ENCODE results near the gene PPFIA1. TPM values are rescaled to one million over a fixed set of nuclear protein-coding genes. Genes with fewer than 3 reads are reported as not detected.

The PPFIA1 gene
- polyA plus RNA-seq, 1 experiment = 62.7 TPM

DNA sequence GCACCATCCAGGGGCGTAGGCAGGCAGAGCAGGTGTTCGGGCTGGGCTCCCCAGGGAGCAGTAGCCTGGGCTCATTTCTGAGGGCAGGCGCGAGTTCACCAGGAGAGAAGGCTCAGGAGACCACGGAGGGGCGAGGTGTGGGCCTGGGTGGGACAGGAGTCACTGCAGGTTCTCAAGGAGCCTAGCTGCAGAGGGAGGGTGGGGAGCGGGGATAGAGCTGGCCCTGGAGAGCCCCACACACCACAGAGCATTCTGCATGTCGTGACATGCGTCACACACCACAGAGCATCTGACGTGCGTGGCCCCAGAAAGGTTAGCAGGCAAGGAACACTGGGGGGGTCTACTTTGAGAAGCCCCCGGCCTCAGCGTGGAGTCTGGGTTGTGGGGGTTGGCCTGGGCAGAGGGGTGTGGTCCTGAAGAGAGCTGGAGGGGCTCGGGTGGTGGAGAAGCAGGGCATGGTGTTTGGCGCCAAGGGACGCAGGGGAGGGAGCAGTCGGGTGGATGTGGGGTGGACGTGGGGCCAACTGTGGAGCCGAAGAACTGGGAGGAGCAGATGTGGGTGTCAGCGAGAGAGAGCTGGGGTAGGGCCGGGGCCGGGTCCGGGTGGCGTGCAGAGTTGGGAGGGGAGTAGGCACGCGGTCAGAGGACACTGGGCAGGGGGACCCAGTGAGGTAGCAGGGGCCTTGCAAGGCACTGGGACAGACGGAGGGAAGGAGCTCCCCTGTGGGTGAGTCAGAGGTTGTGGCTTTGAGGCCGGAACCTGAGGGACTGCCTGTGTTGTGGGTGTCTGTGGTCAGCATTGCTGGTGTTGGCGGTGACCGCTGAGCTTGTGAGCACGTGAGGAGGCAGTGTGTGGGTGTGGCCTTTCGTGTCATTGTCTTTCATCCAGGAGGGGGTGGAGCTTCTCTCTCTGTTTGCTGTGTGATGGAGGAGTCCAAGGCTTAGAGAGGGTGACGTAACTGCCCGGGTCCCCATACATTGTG is 153.3 kb downstream of the PPFIA1 start:
- TF ChIP-seq, protein P1, sequence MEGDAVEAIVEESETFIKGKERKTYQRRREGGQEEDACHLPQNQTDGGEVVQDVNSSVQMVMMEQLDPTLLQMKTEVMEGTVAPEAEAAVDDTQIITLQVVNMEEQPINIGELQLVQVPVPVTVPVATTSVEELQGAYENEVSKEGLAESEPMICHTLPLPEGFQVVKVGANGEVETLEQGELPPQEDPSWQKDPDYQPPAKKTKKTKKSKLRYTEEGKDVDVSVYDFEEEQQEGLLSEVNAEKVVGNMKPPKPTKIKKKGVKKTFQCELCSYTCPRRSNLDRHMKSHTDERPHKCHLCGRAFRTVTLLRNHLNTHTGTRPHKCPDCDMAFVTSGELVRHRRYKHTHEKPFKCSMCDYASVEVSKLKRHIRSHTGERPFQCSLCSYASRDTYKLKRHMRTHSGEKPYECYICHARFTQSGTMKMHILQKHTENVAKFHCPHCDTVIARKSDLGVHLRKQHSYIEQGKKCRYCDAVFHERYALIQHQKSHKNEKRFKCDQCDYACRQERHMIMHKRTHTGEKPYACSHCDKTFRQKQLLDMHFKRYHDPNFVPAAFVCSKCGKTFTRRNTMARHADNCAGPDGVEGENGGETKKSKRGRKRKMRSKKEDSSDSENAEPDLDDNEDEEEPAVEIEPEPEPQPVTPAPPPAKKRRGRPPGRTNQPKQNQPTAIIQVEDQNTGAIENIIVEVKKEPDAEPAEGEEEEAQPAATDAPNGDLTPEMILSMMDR (IDR thresholded peaks at IDR 0.05; ENCODE audit: insufficient read depth, low read depth, low read length) = no peak
- H3K36me3 ChIP-seq (ENCODE audit: control insufficient read depth, insufficient read depth, low read length) = peaks cover 51% of the 10 kb centered on the region
- H3K27me3 ChIP-seq (ENCODE audit: control insufficient read depth, insufficient read depth, low read length) = no peaks in the 10 kb centered on the region
- no peak overlapping the region for H3K4me3 ChIP-seq (ENCODE audit: low read depth, low read length)
- peak; percentile 31 for DNase-seq (ENCODE audit: low read depth)
- CTCF ChIA-PET = interaction anchor here (0.9 kb wide), 1 partner anchor 9 kb away, joined by 4 read pairs; no protein-coding TSS in a partner anchor
- POLR2A ChIA-PET = interaction anchor here (0.6 kb wide), 1 partner anchor 1014 kb away, joined by 4 read pairs; no protein-coding TSS in a partner anchor

DNA sequence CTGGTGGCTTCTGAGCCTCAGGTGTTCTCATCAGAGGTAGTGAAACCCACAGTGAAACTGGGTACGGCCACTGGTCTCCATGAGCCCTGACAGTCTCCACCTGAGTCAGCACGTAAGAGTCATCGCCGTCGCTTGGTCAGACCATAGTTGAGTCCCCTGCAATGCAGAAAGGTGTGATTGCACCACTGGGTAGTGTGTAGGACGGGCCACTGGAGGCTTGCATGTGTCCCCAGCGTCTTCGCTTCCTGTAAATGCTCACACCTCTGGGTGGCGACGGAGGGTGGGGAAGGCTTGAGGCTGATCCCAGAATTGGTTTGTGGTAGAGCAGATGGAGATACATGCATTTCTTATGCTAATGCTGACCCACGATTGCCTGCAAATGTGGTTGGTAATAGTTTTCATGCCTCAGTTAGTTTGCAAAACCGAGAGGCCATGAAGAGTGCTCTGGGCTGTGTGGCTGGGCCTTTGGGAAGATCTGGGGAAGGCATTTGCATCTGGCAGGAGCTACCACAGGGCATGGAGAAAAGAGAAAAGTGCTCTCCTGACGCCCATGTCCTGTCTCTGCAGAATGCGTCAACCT is 154.4 kb downstream of the PPFIA1 start:
- TF ChIP-seq, protein P1 (IDR thresholded peaks at IDR 0.05; ENCODE audit: insufficient read depth, low read depth, low read length) = no peak
- H3K27me3 ChIP-seq (ENCODE audit: control insufficient read depth, insufficient read depth, low read length) = no peaks in the 10 kb centered on the region
- no peak for DNase-seq (ENCODE audit: low read depth)
- POLR2A ChIA-PET = no interaction called here
- CTCF ChIA-PET = interaction anchor here (1.8 kb wide), 1 partner anchor 10 kb away, joined by 7 read pairs; no protein-coding TSS in a partner anchor
- H3K4me3 ChIP-seq (ENCODE audit: low read depth, low read length) = no peak overlapping the region
- peaks cover 59% of the 10 kb centered on the region for H3K36me3 ChIP-seq (ENCODE audit: control insufficient read depth, insufficient read depth, low read length)

DNA sequence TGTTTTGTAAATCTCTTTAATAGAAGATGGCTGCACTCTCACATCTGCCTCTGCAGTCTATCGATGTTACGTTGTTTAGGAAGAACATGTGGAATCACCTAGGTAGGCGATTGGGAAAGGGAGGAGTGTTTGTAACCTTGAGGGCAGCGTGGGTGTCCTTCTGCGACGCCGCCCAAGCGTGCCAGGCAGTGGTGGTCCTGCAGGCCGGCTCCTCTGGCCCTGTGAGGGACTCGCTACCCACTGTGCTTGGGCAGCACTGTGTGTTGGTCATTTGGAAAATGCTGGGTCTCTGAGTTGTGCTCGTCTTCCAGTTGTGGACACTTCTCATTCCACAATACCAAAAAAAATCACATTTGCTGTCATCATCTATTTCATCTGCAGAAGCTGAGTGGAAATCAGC is 156.9 kb downstream of the PPFIA1 start:
- POLR2A ChIA-PET = no interaction called here
- CTCF ChIA-PET = interaction anchor here (1.5 kb wide), 1 partner anchor 11 kb away, joined by 3 read pairs; no protein-coding TSS in a partner anchor

DNA sequence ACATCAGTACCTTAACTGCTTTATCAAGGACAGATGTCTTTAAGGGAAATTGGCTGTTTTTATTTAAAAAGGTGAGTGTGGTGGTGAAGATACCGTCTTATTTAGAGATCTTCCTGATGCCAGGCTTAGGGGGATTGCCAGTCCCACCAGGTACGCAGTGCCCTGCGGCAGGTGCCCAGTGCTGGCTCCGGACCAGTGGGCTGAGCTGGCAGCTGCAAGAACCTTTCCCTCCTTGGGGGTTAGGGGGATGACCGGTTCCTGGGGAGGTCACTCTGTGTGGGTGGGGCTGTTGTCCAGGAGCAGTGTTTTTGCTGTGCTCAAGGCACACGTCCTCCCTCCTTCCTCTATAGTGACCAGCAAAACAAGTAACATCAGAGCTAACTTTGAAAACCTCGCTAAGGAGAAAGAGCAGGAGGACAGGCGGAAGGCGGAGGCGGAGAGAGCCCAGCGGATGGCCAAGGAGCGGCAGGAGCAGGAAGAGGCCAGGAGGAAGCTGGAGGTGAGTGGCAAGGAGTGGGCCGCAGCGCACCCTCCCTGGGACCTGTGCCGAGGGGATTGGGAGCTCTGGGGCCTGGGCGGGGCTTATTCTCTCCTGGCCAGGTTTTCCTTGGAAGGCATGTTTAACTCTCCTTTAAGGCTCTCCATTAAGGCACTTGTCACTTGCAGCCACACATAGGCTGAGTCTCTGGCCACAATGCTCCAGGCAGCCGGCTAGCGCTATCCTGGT is 158.4 kb downstream of the PPFIA1 start:
- no peak overlapping the region for H3K4me3 ChIP-seq (ENCODE audit: low read depth, low read length)
- peaks cover 64% of the 10 kb centered on the region for H3K36me3 ChIP-seq (ENCODE audit: control insufficient read depth, insufficient read depth, low read length)
- DNase-seq (ENCODE audit: low read depth) = no peak
- H3K27me3 ChIP-seq (ENCODE audit: control insufficient read depth, insufficient read depth, low read length) = no peaks in the 10 kb centered on the region
- CTCF ChIA-PET = no interaction called here
- POLR2A ChIA-PET = no interaction called here
- TF ChIP-seq, protein P1 (IDR thresholded peaks at IDR 0.05; ENCODE audit: insufficient read depth, low read depth, low read length) = no peak

More for the DNA sequence above, 156.9 kb downstream of the PPFIA1 start:
- no peak for DNase-seq (ENCODE audit: low read depth)
- TF ChIP-seq, protein P1 (IDR thresholded peaks at IDR 0.05; ENCODE audit: insufficient read depth, low read depth, low read length) = no peak
- Histone ChIP-seq H3K36me3 (ENCODE audit: control insufficient read depth, insufficient read depth, low read length) (peaks cover 64% of the 10 kb centered on the region), H3K27me3 (ENCODE audit: control insufficient read depth, insufficient read depth, low read length) (no peaks in the 10 kb centered on the region), H3K4me3 (ENCODE audit: low read depth, low read length) (no peak overlapping the region)

DNA sequence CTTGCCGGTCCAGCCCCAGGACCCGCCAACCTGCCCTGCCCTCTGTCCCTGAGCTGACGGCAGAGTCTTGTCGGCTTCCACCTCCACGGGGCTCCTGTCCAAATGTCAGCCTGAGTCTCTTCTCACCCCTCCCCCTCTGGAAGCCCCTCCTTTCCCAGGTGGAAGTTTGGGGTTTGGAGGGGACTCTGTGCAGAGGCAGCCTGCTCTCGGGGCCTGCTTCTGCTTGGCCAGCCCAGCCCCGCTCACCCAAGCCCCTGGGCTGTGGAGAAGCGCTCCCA is 158.9 kb downstream of the PPFIA1 start:
- DNase-seq (ENCODE audit: low read depth) = no peak
- TF ChIP-seq, protein P1 (IDR thresholded peaks at IDR 0.05; ENCODE audit: insufficient read depth, low read depth, low read length) = no peak
- peaks cover 69% of the 10 kb centered on the region for H3K36me3 ChIP-seq (ENCODE audit: control insufficient read depth, insufficient read depth, low read length)

More for the DNA sequence above, 158.9 kb downstream of the PPFIA1 start:
- CTCF ChIA-PET = no interaction called here
- POLR2A ChIA-PET = no interaction called here
- Histone ChIP-seq H3K27me3 (ENCODE audit: control insufficient read depth, insufficient read depth, low read length) (no peaks in the 10 kb centered on the region), H3K4me3 (ENCODE audit: low read depth, low read length) (no peak overlapping the region)
